ENCODE data around the gene MERTK.

MERTK gene

GRCh38 chr2:112077814-112078213 is 179.4 kb downstream of the MERTK start:
- DNase-seq (ENCODE audit: low spot score): no peak
